Right lobe of liver (tissue), 4 donors: ENCODE data around the gene CDH15.

Experiments used
- CTCF ChIP-seq, 4 donors: fragments of 200-600 bp in 3 of 4; fragments of 450-650 bp in 1 of 4; IDR thresholded peaks; one replicate each; pipeline versions ENCODE4 v1.5.1 to v1.8.0; 2016 to 2022; ENCODE audit warnings: antibody characterized with exemption in 4 of 4, mild to moderate bottlenecking in 2 of 4
- POLR2A ChIP-seq: fragments of 450-650 bp; IDR thresholded peaks from one replicate; pipeline ENCODE4 v1.6.1; 2017; ENCODE audit warnings: antibody characterized with exemption, mild to moderate bottlenecking
- donor health status: DM: no; HTN: no; CAD: no.
- donor health status: DM: no; HTN: no; CAD: no.
- donor health status: DM: no; HTN: yes; CAD: no.

- TF ChIP-seq CTCF (IDR thresholded peaks at IDR 0.05) (no peak), POLR2A (no peak)
Observed at GRCh38 chr16:89184933-89185794, 13.6 kb downstream of the CDH15 start.
